NCI-H2171 (cell line): ENCODE results near the gene METTL26.
A peak's percentile ranks its signal among the peaks of the same experiment; 100 is the strongest.

Source experiments
- DNase-seq: peaks from one replicate; lab custom pipeline; 2025; lab: John Stamatoyannopoulos, UW

METTL26 gene

GRCh38 chr16:658679-659571, 22.8 kb upstream of the METTL26 start:
- DNase-seq: no peak

GRCh38 chr16:657487-657886, 21.4 kb upstream of the METTL26 start:
- DNase-seq: no peak

- DNase-seq: no peak
Observed at GRCh38 chr16:654034-654433, 17.9 kb upstream of the METTL26 start.

GRCh38 chr16:652454-653305, 16.6 kb upstream of the METTL26 start:
- no peak for DNase-seq

GRCh38 chr16:651844-652243, 15.7 kb upstream of the METTL26 start:
- DNase-seq: no peak

- no peak for DNase-seq
Observed at GRCh38 chr16:649631-650030, 13.5 kb upstream of the METTL26 start.

GRCh38 chr16:648781-649589, 12.9 kb upstream of the METTL26 start, which contains the start of gene WDR90:
WDR90 (plus strand) TSS chr16:649365; CDS start chr16:649417, 52 bp downstream.
- peak; percentile 93 for DNase-seq

- DNase-seq: peak; percentile 33
Observed at GRCh38 chr16:648071-648780, 12.1 kb upstream of the METTL26 start.

GRCh38 chr16:647173-647902, 11.2 kb upstream of the METTL26 start:
- DNase-seq: no peak

- DNase-seq: no peak
Observed at GRCh38 chr16:646679-647172, 10.6 kb upstream of the METTL26 start.

- DNase-seq: no peak
Observed at GRCh38 chr16:645852-646678, 10.0 kb upstream of the METTL26 start.

GRCh38 chr16:644556-644955, 8.5 kb upstream of the METTL26 start:
- DNase-seq: no peak

GRCh38 chr16:643050-643368, 6.9 kb upstream of the METTL26 start:
- DNase-seq: no peak

- DNase-seq: no peak
Observed at GRCh38 chr16:642189-643049, 6.3 kb upstream of the METTL26 start.

GRCh38 chr16:641326-642188, 5.5 kb upstream of the METTL26 start, which contains the start of gene MCRIP2:
MCRIP2 (plus strand) TSS chr16:641828; CDS start chr16:641992, 164 bp downstream.
- DNase-seq: peak; percentile 69

- DNase-seq: no peak
Observed at GRCh38 chr16:640614-641013, 4.5 kb upstream of the METTL26 start.

- no peak for DNase-seq
Observed at GRCh38 chr16:638836-639235, 2.7 kb upstream of the METTL26 start.
